Measurements from ENCODE around the gene PFN4. TPM values are rescaled to one million over a fixed set of nuclear protein-coding genes. Genes with fewer than 3 reads are reported as not detected.

PFN4 gene
- total and polyA plus RNA-seq, 9 of the 15 experiments (the other 6 are each of a cell fraction or from before 2014, with no cell fraction given): 0.07 to 0.54 (median 0.31) TPM; not detected in 2

- TF ChIP-seq MGA (IDR thresholded peaks at IDR 0.05) (0 out of 2 replicates have a peak, but pooled peaks have one; percentile 49), ZNF518B (CRISPR knock-in tag; IDR thresholded peaks at IDR 0.05) (no peak), SRSF9 (IDR thresholded peaks at IDR 0.05; ENCODE audit: borderline replicate concordance, low read depth, low read length) (no peak), BMI1 (IDR thresholded peaks at IDR 0.05; ENCODE audit: low read length) (no peak), KDM5B (IDR thresholded peaks at IDR 0.05; ENCODE audit: insufficient replicate concordance, low read depth, low read length) (peak; percentile 28), NFIX (CRISPR knock-in tag; IDR thresholded peaks at IDR 0.05; ENCODE audit: low read depth) (no peak), FOS (IDR thresholded peaks at IDR 0.05; ENCODE audit: extremely low read depth, insufficient read length) (no peak), BDP1 (IDR thresholded peaks at IDR 0.05; ENCODE audit: insufficient read depth, insufficient read length) (no peak), ZNF232 (CRISPR knock-in tag; IDR thresholded peaks at IDR 0.05) (no peak), MCM3 (IDR thresholded peaks at IDR 0.05) (no peak), PHF8 (IDR thresholded peaks at IDR 0.05; ENCODE audit: borderline replicate concordance, low read length) (peak; percentile 53; the same call in 1 of the 2 replicates), SMARCE1 (IDR thresholded peaks at IDR 0.05) (no peak), FIP1L1 (IDR thresholded peaks at IDR 0.05; ENCODE audit: low read depth, low read length, poor library complexity, severe bottlenecking) (peak; percentile 63)
Observed at GRCh38 chr2:24084386-24085199, 38.5 kb downstream of the PFN4 start, which contains the start of gene TP53I3 (continued).
